Measurements from ENCODE around the gene SPAG6. TPM values are rescaled to one million over a fixed set of nuclear protein-coding genes. Genes with fewer than 3 reads are reported as not detected.

The SPAG6 gene
- total and polyA plus RNA-seq, 9 of the 15 experiments (the other 6 are each of a cell fraction or from before 2014, with no cell fraction given), result 3.5 to 23.1 (median 11.8) TPM

DNA sequence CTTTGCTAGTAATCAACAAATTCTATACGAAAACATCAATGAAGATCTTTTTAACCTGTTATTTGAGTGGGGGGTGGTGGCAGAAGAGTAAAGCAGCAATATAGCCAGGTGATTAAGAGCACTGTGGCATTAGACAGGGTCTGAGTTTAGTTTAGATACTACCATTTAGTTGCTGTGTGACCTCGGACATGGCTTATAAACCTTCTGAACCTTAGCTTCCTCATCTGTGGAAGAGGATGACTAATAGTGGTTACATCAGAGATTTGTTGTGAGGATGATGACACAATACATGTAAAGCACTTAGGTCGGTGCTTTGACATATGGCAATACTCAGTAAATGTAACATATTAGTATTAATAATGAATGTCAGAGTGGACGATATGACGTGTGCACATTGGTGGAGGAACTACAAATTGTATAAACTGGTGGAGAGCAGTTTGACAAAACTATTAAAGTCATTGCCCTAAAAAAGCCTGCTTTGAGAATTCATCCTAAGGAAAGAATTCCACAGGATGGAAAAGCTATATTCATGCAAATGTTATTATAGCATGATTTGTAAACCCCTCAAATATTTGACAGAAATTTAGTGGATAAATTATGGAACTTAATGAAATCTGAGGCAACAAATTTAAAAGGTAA is 24.3 kb downstream of the SPAG6 start (continued):
- TF ChIP-seq MCM7 (IDR thresholded peaks at IDR 0.05), result no peak
- TF ChIP-seq TAF1 (IDR thresholded peaks at IDR 0.05; ENCODE audit: control insufficient read depth, extremely low read depth, insufficient read depth, low read length, severe bottlenecking), result no peak
- TF ChIP-seq, protein P1, sequence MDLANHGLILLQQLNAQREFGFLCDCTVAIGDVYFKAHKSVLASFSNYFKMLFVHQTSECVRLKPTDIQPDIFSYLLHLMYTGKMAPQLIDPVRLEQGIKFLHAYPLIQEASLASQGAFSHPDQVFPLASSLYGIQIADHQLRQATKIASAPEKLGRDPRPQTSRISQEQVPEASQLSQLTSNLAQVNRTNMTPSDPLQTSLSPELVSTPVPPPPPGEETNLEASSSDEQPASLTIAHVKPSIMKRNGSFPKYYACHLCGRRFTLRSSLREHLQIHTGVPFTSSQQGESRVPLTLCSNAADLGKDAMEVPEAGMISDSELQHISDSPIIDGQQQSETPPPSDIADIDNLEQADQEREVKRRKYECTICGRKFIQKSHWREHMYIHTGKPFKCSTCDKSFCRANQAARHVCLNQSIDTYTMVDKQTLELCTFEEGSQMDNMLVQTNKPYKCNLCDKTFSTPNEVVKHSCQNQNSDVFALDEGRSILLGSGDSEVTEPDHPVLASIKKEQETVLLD (IDR thresholded peaks at IDR 0.05), result no peak
- no peak for TF ChIP-seq HCFC1 (IDR thresholded peaks at IDR 0.05; ENCODE audit: low read depth, low read length)
- TF ChIP-seq ZFP30 (CRISPR knock-in tag; IDR thresholded peaks at IDR 0.05; ENCODE audit: borderline replicate concordance), result no peak
- peak; percentile 99 for TF ChIP-seq SMARCA5 (IDR thresholded peaks at IDR 0.05)
- TF ChIP-seq ASH1L (IDR thresholded peaks at IDR 0.05; ENCODE audit: borderline replicate concordance, low read depth, partially characterized antibody), result no peak
- TF ChIP-seq, protein P2, sequence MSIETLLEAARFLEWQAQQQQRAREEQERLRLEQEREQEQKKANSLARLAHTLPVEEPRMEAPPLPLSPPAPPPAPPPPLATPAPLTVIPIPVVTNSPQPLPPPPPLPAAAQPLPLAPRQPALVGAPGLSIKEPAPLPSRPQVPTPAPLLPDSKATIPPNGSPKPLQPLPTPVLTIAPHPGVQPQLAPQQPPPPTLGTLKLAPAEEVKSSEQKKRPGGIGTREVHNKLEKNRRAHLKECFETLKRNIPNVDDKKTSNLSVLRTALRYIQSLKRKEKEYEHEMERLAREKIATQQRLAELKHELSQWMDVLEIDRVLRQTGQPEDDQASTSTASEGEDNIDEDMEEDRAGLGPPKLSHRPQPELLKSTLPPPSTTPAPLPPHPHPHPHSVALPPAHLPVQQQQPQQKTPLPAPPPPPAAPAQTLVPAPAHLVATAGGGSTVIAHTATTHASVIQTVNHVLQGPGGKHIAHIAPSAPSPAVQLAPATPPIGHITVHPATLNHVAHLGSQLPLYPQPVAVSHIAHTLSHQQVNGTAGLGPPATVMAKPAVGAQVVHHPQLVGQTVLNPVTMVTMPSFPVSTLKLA (conservative IDR thresholded peaks at IDR 0.05), result 0 out of 4 replicates have a peak, but pooled peaks of 1 of the 2 experiments have one; percentile 10
- TF ChIP-seq, protein P3, sequence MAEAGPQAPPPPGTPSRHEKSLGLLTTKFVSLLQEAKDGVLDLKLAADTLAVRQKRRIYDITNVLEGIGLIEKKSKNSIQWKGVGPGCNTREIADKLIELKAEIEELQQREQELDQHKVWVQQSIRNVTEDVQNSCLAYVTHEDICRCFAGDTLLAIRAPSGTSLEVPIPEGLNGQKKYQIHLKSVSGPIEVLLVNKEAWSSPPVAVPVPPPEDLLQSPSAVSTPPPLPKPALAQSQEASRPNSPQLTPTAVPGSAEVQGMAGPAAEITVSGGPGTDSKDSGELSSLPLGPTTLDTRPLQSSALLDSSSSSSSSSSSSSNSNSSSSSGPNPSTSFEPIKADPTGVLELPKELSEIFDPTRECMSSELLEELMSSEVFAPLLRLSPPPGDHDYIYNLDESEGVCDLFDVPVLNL (CRISPR knock-in tag; IDR thresholded peaks at IDR 0.05; ENCODE audit: low read depth), result no peak
- TF ChIP-seq, protein P4, sequence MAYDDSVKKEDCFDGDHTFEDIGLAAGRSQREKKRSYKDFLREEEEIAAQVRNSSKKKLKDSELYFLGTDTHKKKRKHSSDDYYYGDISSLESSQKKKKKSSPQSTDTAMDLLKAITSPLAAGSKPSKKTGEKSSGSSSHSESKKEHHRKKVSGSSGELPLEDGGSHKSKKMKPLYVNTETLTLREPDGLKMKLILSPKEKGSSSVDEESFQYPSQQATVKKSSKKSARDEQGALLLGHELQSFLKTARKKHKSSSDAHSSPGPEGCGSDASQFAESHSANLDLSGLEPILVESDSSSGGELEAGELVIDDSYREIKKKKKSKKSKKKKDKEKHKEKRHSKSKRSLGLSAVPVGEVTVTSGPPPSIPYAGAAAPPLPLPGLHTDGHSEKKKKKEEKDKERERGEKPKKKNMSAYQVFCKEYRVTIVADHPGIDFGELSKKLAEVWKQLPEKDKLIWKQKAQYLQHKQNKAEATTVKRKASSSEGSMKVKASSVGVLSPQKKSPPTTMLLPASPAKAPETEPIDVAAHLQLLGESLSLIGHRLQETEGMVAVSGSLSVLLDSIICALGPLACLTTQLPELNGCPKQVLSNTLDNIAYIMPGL (CRISPR knock-in tag; IDR thresholded peaks at IDR 0.05), result no peak
- TF ChIP-seq L3MBTL2 (IDR thresholded peaks at IDR 0.05), result no peak
- TF ChIP-seq KDM2B (CRISPR knock-in tag; IDR thresholded peaks at IDR 0.05), result no peak
- no peak for TF ChIP-seq PHF20 (IDR thresholded peaks at IDR 0.05; ENCODE audit: partially characterized antibody)
- no peak for TF ChIP-seq RB1 (IDR thresholded peaks at IDR 0.05; ENCODE audit: low read depth)
- no peak for TF ChIP-seq DNMT1 (IDR thresholded peaks at IDR 0.05)
- TF ChIP-seq ZNF165 (CRISPR knock-in tag; IDR thresholded peaks at IDR 0.05; ENCODE audit: borderline replicate concordance), result no peak
- TF ChIP-seq, protein P5, sequence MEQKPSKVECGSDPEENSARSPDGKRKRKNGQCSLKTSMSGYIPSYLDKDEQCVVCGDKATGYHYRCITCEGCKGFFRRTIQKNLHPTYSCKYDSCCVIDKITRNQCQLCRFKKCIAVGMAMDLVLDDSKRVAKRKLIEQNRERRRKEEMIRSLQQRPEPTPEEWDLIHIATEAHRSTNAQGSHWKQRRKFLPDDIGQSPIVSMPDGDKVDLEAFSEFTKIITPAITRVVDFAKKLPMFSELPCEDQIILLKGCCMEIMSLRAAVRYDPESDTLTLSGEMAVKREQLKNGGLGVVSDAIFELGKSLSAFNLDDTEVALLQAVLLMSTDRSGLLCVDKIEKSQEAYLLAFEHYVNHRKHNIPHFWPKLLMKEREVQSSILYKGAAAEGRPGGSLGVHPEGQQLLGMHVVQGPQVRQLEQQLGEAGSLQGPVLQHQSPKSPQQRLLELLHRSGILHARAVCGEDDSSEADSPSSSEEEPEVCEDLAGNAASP (IDR thresholded peaks at IDR 0.05), result no peak
- TF ChIP-seq, protein P6, sequence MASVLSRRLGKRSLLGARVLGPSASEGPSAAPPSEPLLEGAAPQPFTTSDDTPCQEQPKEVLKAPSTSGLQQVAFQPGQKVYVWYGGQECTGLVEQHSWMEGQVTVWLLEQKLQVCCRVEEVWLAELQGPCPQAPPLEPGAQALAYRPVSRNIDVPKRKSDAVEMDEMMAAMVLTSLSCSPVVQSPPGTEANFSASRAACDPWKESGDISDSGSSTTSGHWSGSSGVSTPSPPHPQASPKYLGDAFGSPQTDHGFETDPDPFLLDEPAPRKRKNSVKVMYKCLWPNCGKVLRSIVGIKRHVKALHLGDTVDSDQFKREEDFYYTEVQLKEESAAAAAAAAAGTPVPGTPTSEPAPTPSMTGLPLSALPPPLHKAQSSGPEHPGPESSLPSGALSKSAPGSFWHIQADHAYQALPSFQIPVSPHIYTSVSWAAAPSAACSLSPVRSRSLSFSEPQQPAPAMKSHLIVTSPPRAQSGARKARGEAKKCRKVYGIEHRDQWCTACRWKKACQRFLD (CRISPR knock-in tag; IDR thresholded peaks at IDR 0.05), result no peak
- no peak for TF ChIP-seq NCOA6 (IDR thresholded peaks at IDR 0.05)
- no peak for TF ChIP-seq ZNF197 (CRISPR knock-in tag; IDR thresholded peaks at IDR 0.05; ENCODE audit: low read depth)
- peak; percentile 82 for TF ChIP-seq CREM (IDR thresholded peaks at IDR 0.05; ENCODE audit: low read depth)
